Gastrocnemius medialis (tissue), 4 donors: ENCODE results near the gene ABCA13. TPM values are rescaled to one million over a fixed set of nuclear protein-coding genes. Genes with fewer than 3 reads are reported as not detected.

Experiments
- ATAC-seq, 2 donors: fragments of 150-250 bp; one replicate each; pipeline ENCODE4 v1.9.1; 2016
- DNase-seq, 2 donors: peaks; one replicate each; pipeline ENCODE4 v3.0.0-alpha.2; 2019
- H3K27ac ChIP-seq, 4 donors: fragments of 200-600 bp; sonication (generic); 1 replicate in 1 of 4; 2 replicates in 3 of 4; pipeline ENCODE4 v1.5.1; 2016 to 2018; ENCODE audit warnings: mild to moderate bottlenecking in 2 of 4, moderate library complexity in 1 of 4
- H3K27me3 ChIP-seq, 3 donors: fragments of 200-600 bp; sonication (generic) in 2 of 3; 1 replicate in 1 of 3; 2 replicates in 2 of 3; pipeline versions ENCODE4 v1.5.1 to v1.6.0; 2016 to 2019; ENCODE audit warnings: mild to moderate bottlenecking in 1 of 3, moderate library complexity in 1 of 3
- H3K36me3 ChIP-seq, 2 donors: fragments of 200-600 bp; sonication (generic) in 1 of 2; one replicate each; pipeline ENCODE4 v1.5.1; 2017 to 2018
- H3K4me1 ChIP-seq, 2 donors: fragments of 200-600 bp; sonication (generic) in 1 of 2; one replicate each; pipeline ENCODE4 v1.5.1; 2016 to 2017; ENCODE audit warnings: mild to moderate bottlenecking in 2 of 2
- H3K4me3 ChIP-seq, 4 donors: fragments of 200-600 bp; sonication (generic) in 3 of 4; 1 replicate in 1 of 4; 2 replicates in 3 of 4; pipeline ENCODE4 v1.5.1; 2016 to 2019; ENCODE audit warnings: mild to moderate bottlenecking in 2 of 4
- H3K9me3 ChIP-seq, 3 donors: fragments of 200-600 bp; sonication (generic) in 2 of 3; 1 replicate in 1 of 3; 2 replicates in 2 of 3; pipeline ENCODE4 v1.5.1; 2016 to 2019
- CTCF ChIP-seq, 5 experiments: fragments of 450-650 bp in 3 of 5; fragments of 200-600 bp in 2 of 5; sonication (generic) in 2 of 5; IDR thresholded peaks in 4 of 5; conservative IDR thresholded peaks in 1 of 5; 1 replicate in 4 of 5; 2 replicates in 1 of 5; pipeline ENCODE4 v1.5.1; 2016 to 2019; ENCODE audit warnings: antibody characterized with exemption in 5 of 5, mild to moderate bottlenecking in 3 of 5, moderate library complexity in 3 of 5
- POLR2A ChIP-seq, 2 donors: fragments of 450-650 bp; IDR thresholded peaks; one replicate each; pipeline ENCODE4 v1.6.1; 2017; ENCODE audit warnings: antibody characterized with exemption in 2 of 2, mild to moderate bottlenecking in 2 of 2, moderate library complexity in 2 of 2
- in situ Hi-C, 4 donors: fragments of 200-750 bp; cut with MboI; loops; one replicate each; pipeline versions ENCODE4 v1.15.0 to v1.8.0; 2017; ENCODE audit warnings: low sequenced_read_pairs in 4 of 4
- intact Hi-C: fragments of 100-400 bp; cut with DNase I; formaldehyde crosslinking; loops from one replicate; pipeline ENCODE4 v1.15.1; 2023; ENCODE audit warnings: low total_unique reads
- total RNA-seq, 4 donors: library from RNA; depleted of rRNA; stranded (reverse); fragments of >200 nt; gene quantifications; one replicate each; pipeline versions ENCODE4 v1.1.0 to v1.2.3, GENCODE V29; 2016

ABCA13 gene
- total RNA-seq, 4 donors from 2014 or later, result 0.03 to 0.10 TPM; not detected in 2

- TF ChIP-seq CTCF (IDR thresholded peaks at IDR 0.05 in 4 of 5, conservative IDR thresholded peaks at IDR 0.05 in 1 of 5), result no peak
- no peak for TF ChIP-seq POLR2A (IDR thresholded peaks at IDR 0.05)
- intact Hi-C loops, result no loop called here
- no peaks in the 10 kb centered on the region for H3K27me3 ChIP-seq
- no peaks in the 10 kb centered on the region for H3K4me1 ChIP-seq
- ATAC-seq (no peak), DNase-seq (no peak)
- no peaks in the 10 kb centered on the region for H3K9me3 ChIP-seq
- no peaks in the 10 kb centered on the region for H3K36me3 ChIP-seq
- no peak overlapping the region for H3K27ac ChIP-seq
- H3K4me3 ChIP-seq, result no peak overlapping the region
- in situ Hi-C loops, result no loop called here
These were observed 115.6 kb downstream of the ABCA13 start for GRCh38 chr7:48286836-48287235.

- DNase-seq (no peak), ATAC-seq (no peak)
- H3K9me3 ChIP-seq, result no peaks in the 10 kb centered on the region
- intact Hi-C loops (no loop called here), in situ Hi-C loops (no loop called here)
- no peak overlapping the region for H3K4me3 ChIP-seq
- no peak for TF ChIP-seq CTCF (IDR thresholded peaks at IDR 0.05 in 4 of 5, conservative IDR thresholded peaks at IDR 0.05 in 1 of 5)
- TF ChIP-seq POLR2A (IDR thresholded peaks at IDR 0.05), result no peak
- H3K27me3 ChIP-seq, result no peaks in the 10 kb centered on the region
- H3K4me1 ChIP-seq, result no peaks in the 10 kb centered on the region
- H3K36me3 ChIP-seq, result no peaks in the 10 kb centered on the region
- no peak overlapping the region for H3K27ac ChIP-seq
These were observed 118.4 kb downstream of the ABCA13 start for GRCh38 chr7:48289656-48290055.

DNA sequence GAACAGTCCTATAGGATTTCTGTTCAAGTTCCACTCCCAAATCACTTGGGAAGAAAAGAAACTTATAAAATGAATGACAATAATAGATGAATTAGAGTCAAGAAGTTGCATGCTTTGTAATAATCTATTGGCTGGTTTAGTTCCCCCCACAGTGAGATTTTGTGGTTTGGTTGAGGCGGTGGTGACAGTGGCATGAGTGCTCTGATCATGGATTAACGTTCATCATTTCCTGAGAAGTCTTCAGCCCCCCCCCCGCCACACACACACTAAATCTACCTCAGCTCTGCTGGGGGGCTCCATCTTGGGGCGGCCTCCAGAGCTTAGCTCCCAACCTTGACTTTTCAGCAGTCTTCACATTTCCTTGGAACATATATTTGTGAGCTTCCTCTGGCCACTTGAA lies 121.7 kb downstream of the ABCA13 start:
- Histone ChIP-seq H3K27ac (no peak overlapping the region), H3K9me3 (no peaks in the 10 kb centered on the region), H3K4me1 (no peaks in the 10 kb centered on the region), H3K27me3 (no peaks in the 10 kb centered on the region), H3K36me3 (no peaks in the 10 kb centered on the region), H3K4me3 (no peak overlapping the region)
- intact Hi-C loops, result no loop called here
- DNase-seq, result no peak
- in situ Hi-C loops, result no loop called here
- TF ChIP-seq CTCF (IDR thresholded peaks at IDR 0.05 in 4 of 5, conservative IDR thresholded peaks at IDR 0.05 in 1 of 5), result no peak
- TF ChIP-seq POLR2A (IDR thresholded peaks at IDR 0.05), result no peak
- no peak for ATAC-seq

- in situ Hi-C loops, result no loop called here
- ATAC-seq (no peak), DNase-seq (no peak)
- Histone ChIP-seq H3K27ac (no peak overlapping the region), H3K27me3 (no peaks in the 10 kb centered on the region), H3K36me3 (no peaks in the 10 kb centered on the region), H3K4me3 (no peak overlapping the region), H3K9me3 (no peaks in the 10 kb centered on the region), H3K4me1 (no peaks in the 10 kb centered on the region)
- intact Hi-C loops, result no loop called here
- TF ChIP-seq CTCF (IDR thresholded peaks at IDR 0.05 in 4 of 5, conservative IDR thresholded peaks at IDR 0.05 in 1 of 5), result no peak
- no peak for TF ChIP-seq POLR2A (IDR thresholded peaks at IDR 0.05)
These were observed 124.2 kb downstream of the ABCA13 start for GRCh38 chr7:48295296-48295971.

- H3K9me3 ChIP-seq, result no peaks in the 10 kb centered on the region
- intact Hi-C loops (no loop called here), in situ Hi-C loops (no loop called here)
- no peak for TF ChIP-seq CTCF (IDR thresholded peaks at IDR 0.05 in 4 of 5, conservative IDR thresholded peaks at IDR 0.05 in 1 of 5)
- H3K4me3 ChIP-seq, result no peak overlapping the region
- H3K27ac ChIP-seq, result no peak overlapping the region
- H3K36me3 ChIP-seq, result no peaks in the 10 kb centered on the region
- DNase-seq, result no peak
- no peaks in the 10 kb centered on the region for H3K4me1 ChIP-seq
- no peaks in the 10 kb centered on the region for H3K27me3 ChIP-seq
- no peak for ATAC-seq
These were observed 125.7 kb downstream of the ABCA13 start for GRCh38 chr7:48296966-48297365.
